PC-3 (cell line): ENCODE measurements around the gene FGD4. TPM values are rescaled to one million over a fixed set of nuclear protein-coding genes. Genes with fewer than 3 reads are reported as not detected.

Experiments
- ATAC-seq: fragments of 200-7000 bp; cut with Tn5 transposase; 2 replicates; pipeline ENCODE4 v1.9.1; 2020; ENCODE audit warnings: mild to moderate bottlenecking, moderate library complexity
- BruUV-seq: library from RNA; stranded (reverse); fragments of 400-500 nt; replicated peaks from 2 replicates; lab custom pipeline; 2021; lab: Mats Ljungman, UMichigan
- CTCF ChIA-PET: fragments of 300-600 bp; sonication (Branson Sonifier 250); formaldehyde crosslinking; loops from one replicate; lab custom pipeline; 2022; ENCODE audit warnings: antibody characterized with exemption; lab: Charles Lee
- POLR2A ChIA-PET: fragments of 300-600 bp; sonication (Branson Sonifier 250); formaldehyde crosslinking; loops from one replicate; lab custom pipeline; 2022; ENCODE audit warnings: antibody characterized with exemption; ENCODE audit not compliant: unreplicated experiment; lab: Charles Lee
- DNase-seq: peaks from one replicate; pipeline ENCODE4 v3.0.0-alpha.2; 2015
- H2AFZ ChIP-seq: fragments of 300-600 bp; sonication (generic); 2 replicates; pipeline ENCODE4 v1.6.0; 2016; ENCODE audit warnings: antibody characterized with exemption, low read length
- H3F3A ChIP-seq: fragments of 300-600 bp; sonication (generic); one replicate; pipeline ENCODE4 v1.6.0; 2017; ENCODE audit warnings: antibody characterized with exemption, low read length, control low read depth, mild to moderate bottlenecking; ENCODE audit not compliant: unreplicated experiment
- H3K27ac ChIP-seq: fragments of 300-600 bp; sonication (generic); 2 replicates; pipeline ENCODE4 v1.5.1; 2016; ENCODE audit warnings: mild to moderate bottlenecking, low read length
- H3K27me3 ChIP-seq: fragments of 300-600 bp; sonication (generic); 2 replicates; pipeline ENCODE4 v1.6.1; 2016; ENCODE audit warnings: low read length, mixed read lengths
- H3K36me3 ChIP-seq: fragments of 300-600 bp; sonication (generic); 2 replicates; pipeline ENCODE4 v1.6.1; 2016; ENCODE audit warnings: low read depth, mixed run types, low read length, mixed read lengths
- H3K4me1 ChIP-seq: fragments of 300-600 bp; sonication (generic); 2 replicates; pipeline ENCODE4 v1.5.1; 2016; ENCODE audit warnings: low read length; ENCODE audit not compliant: insufficient read depth
- H3K4me2 ChIP-seq: fragments of 300-600 bp; sonication (generic); 2 replicates; pipeline ENCODE4 v1.6.0; 2016; ENCODE audit warnings: low read length
- H3K4me3 ChIP-seq: fragments of 300-600 bp; sonication (generic); 2 replicates; pipeline ENCODE4 v1.5.1; 2016; ENCODE audit warnings: mild to moderate bottlenecking, low read length, mixed read lengths
- H3K79me2 ChIP-seq: fragments of 300-600 bp; sonication (generic); 2 replicates; pipeline ENCODE4 v1.6.1; 2017; ENCODE audit warnings: low read length, mixed read lengths
- H3K9ac ChIP-seq: fragments of 300-600 bp; sonication (generic); 2 replicates; pipeline ENCODE4 v1.6.0; 2016; ENCODE audit warnings: mild to moderate bottlenecking, low read length
- H3K9me2 ChIP-seq: fragments of 300-600 bp; sonication (generic); replicated peaks from 2 replicates; pipeline ENCODE4 v1.6.1; 2016; ENCODE audit warnings: mixed run types, low read length, mixed read lengths
- H3K9me3 ChIP-seq: fragments of 300-600 bp; sonication (generic); 2 replicates; pipeline ENCODE4 v1.6.1; 2016; ENCODE audit warnings: low read length, mixed read lengths
- H4K20me1 ChIP-seq: fragments of 300-600 bp; sonication (generic); 2 replicates; pipeline ENCODE4 v1.6.1; 2016; ENCODE audit warnings: low read length, mixed read lengths
- CTCF ChIP-seq: fragments of 300-600 bp; sonication (generic); conservative IDR thresholded peaks from 2 replicates; pipeline ENCODE4 v1.5.1; 2017; ENCODE audit warnings: antibody characterized with exemption, low read depth, mild to moderate bottlenecking, low read length
- EZH2 ChIP-seq: fragments of 300-600 bp; sonication (generic); IDR thresholded peaks from one replicate; pipeline ENCODE4 v1.6.1; 2017; ENCODE audit warnings: antibody characterized with exemption, mild to moderate bottlenecking, low read length; ENCODE audit not compliant: unreplicated experiment
- EZH2phosphoT487 ChIP-seq: fragments of 300-600 bp; sonication (generic); IDR thresholded peaks from 2 replicates; pipeline ENCODE4 v1.6.1; 2018; ENCODE audit warnings: mild to moderate bottlenecking, antibody characterized with exemption, low read length, borderline replicate concordance
- intact Hi-C: fragments of 100-400 bp; cut with micrococcal nuclease; formaldehyde crosslinking; loops from 2 replicates; pipeline ENCODE4 v1.9.0; 2023
- total RNA-seq: library from RNA; depleted of rRNA; stranded (reverse); fragments of >200 nt; gene quantifications from 2 replicates; pipeline ENCODE4 v1.2.3, GENCODE V29; 2014

FGD4 gene
- total RNA-seq, 1 experiment from 2014 or later, result 3.9 TPM

GRCh38 chr12:32398816-32399369 lies 465 bp upstream of the FGD4 start:
- no peak for DNase-seq
- no TSS peak for BruUV-seq
- no peaks in the 10 kb centered on the region for H3K36me3 ChIP-seq
- H3K79me2 ChIP-seq, result peaks cover 11% of the 10 kb centered on the region; the same call in 1 of the 2 replicates
- H3K27me3 ChIP-seq, result no peaks in the 10 kb centered on the region
- H3K9me2 ChIP-seq, result no peaks in the 10 kb centered on the region
- ATAC-seq, result no peak
- no peaks in the 10 kb centered on the region for H3K9me3 ChIP-seq
- intact Hi-C loops, result no loop called here
- POLR2A ChIA-PET, result no interaction called here
- peaks cover 10% of the 10 kb centered on the region; the same call in 1 of the 2 replicates for H3K4me1 ChIP-seq
- no peaks in the 10 kb centered on the region for H3F3A ChIP-seq
- H3K9ac ChIP-seq, result peak overlapping the region; percentile 32; the same call in 1 of the 2 replicates
- peak overlapping the region; percentile 84 for H3K4me3 ChIP-seq
- TF ChIP-seq CTCF (no peak), EZH2phosphoT487 (no peak), EZH2 (no peak)
- peak overlapping the region; percentile 94 for H3K4me2 ChIP-seq
- no peaks in the 10 kb centered on the region for H4K20me1 ChIP-seq
- H2AFZ ChIP-seq, result peak overlapping the region; percentile 97
- H3K27ac ChIP-seq, result no peak overlapping the region
- CTCF ChIA-PET, result interaction anchor here (0.5 kb wide), 1 partner anchor 311 kb away, joined by 4 read pairs; no protein-coding TSS in a partner anchor

GRCh38 chr12:32400114-32400672 lies 835 bp downstream of the FGD4 start:
- Histone ChIP-seq H3K9me2 (no peaks in the 10 kb centered on the region), H4K20me1 (no peaks in the 10 kb centered on the region), H3K79me2 (peaks cover 11% of the 10 kb centered on the region; the same call in 1 of the 2 replicates), H3K4me2 (peak overlapping the region; percentile 94), H3K27ac (0 out of 2 replicates have a peak overlapping the region, but pooled peaks have one; percentile 12), H3K27me3 (no peaks in the 10 kb centered on the region), H2AFZ (peak overlapping the region; percentile 97), H3K4me3 (peak overlapping the region; percentile 84), H3F3A (no peaks in the 10 kb centered on the region), H3K36me3 (no peaks in the 10 kb centered on the region), H3K9me3 (no peaks in the 10 kb centered on the region), H3K4me1 (peaks cover 10% of the 10 kb centered on the region; the same call in 1 of the 2 replicates), H3K9ac (peak overlapping the region; percentile 28)
- POLR2A ChIA-PET, result interaction anchor here (0.6 kb wide), 1 partner anchor 57 kb away, joined by 3 read pairs; no protein-coding TSS in a partner anchor
- intact Hi-C loops, result no loop called here
- TSS peak; percentile 71 for BruUV-seq
- CTCF ChIA-PET, result interaction anchor here (0.6 kb wide), 1 partner anchor 82 kb away, joined by 4 read pairs; no protein-coding TSS in a partner anchor
- peak; percentile 47 for ATAC-seq
- DNase-seq, result peak; percentile 42
- TF ChIP-seq EZH2phosphoT487 (no peak), CTCF (no peak)

- peak overlapping the region; percentile 28; the same call in 1 of the 2 replicates for H3K9ac ChIP-seq
- ChIA-PET POLR2A (no interaction called here), CTCF (no interaction called here)
- no peak for ATAC-seq
- H3K9me3 ChIP-seq, result no peaks in the 10 kb centered on the region
- H3K4me3 ChIP-seq, result peak overlapping the region; percentile 84
- H3K27me3 ChIP-seq, result no peaks in the 10 kb centered on the region
- no TSS peak for BruUV-seq
- peak overlapping the region; percentile 94 for H3K4me2 ChIP-seq
- no peak for DNase-seq
- H3F3A ChIP-seq, result no peaks in the 10 kb centered on the region
- no peaks in the 10 kb centered on the region for H4K20me1 ChIP-seq
- H3K79me2 ChIP-seq, result peaks cover 11% of the 10 kb centered on the region; the same call in 1 of the 2 replicates
- H3K9me2 ChIP-seq, result no peaks in the 10 kb centered on the region
- peaks cover 10% of the 10 kb centered on the region; the same call in 1 of the 2 replicates for H3K4me1 ChIP-seq
- TF ChIP-seq CTCF (no peak), EZH2phosphoT487 (no peak), EZH2 (no peak)
- intact Hi-C loops, result no loop called here
- H2AFZ ChIP-seq, result peak overlapping the region; percentile 97
- no peak overlapping the region for H3K27ac ChIP-seq
- no peaks in the 10 kb centered on the region for H3K36me3 ChIP-seq
Observed at GRCh38 chr12:32400866-32401265, 1.5 kb downstream of the FGD4 start.
